ENCODE results near the gene WBP1. TPM values are rescaled to one million over a fixed set of nuclear protein-coding genes. Genes with fewer than 3 reads are reported as not detected.

The WBP1 gene
- 7.8 and 10.0 TPM in 2 replicates for polyA plus RNA-seq

DNA sequence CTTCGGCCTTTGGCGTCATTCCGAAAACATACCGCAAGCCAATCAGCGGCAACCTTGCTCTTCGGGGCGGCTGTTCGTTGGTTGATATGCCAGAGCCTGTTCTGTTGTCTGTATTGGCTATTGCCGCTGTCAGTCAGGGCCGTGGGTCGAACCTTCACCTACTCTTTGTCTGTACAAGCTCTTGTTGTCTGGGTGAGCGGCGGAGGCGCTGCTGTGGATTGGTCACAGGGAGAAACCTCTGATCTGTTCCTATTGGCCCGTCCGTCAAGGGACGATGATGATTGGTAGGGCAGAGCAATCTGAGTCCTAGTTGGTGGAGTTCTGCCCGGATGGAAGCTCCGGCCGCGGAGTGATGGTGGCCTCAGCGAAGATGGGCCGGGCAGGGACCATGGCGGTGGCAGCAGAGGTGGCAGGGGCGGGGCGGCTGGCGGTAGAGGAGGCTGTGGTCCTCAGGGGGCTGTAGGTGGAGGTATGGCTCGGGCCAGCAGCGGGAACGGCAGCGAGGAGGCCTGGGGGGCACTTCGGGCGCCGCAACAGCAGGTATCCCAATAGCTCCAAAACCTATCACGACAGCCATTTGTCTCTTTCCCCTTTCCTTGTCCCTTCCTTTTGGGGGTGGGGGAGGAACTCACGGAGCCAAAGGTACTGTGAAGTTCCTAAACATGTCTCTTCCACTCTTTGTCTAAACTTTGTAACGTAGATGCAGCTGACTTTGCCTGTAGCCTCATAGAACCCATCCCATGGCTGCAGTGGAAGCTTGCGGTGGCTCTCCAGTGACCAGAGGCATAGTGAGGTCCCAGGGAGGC, at the start of gene WBP1:
Gene WBP1 (plus strand): TSS at position 307 of the 806 bp plus-strand sequence. CDS start 165 bp downstream, at position 472.

DNA sequence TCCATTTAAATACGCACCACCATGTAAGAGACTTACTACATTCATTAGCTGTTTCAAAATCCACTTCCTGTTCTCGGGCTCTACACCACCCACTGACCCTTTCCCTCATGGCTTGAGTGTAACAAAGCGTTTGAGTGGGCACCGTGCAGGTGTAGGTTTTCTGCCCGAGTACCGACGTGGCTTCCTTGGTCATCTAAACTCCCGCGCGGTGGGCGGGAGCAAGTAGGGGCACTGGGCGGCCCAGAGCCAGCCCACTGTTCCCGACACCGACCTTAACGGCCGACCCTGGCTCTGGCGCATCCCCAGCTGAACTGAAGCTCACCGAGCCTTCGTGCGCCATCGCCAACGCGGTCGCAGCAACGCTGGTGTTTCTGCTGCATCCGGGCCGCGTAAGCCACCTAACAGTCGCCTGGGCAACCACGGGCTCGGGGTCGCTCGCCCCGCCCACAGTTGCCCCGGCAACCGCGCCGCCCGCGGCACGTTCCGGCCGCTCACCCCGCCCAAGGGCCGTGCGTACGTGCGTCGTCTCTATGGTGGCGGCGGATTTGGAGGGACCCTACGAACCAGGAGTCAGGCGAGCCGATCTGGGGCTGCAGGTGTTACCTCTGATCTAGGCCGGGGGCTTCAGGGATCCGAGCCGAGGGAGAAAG, 36.9 kb upstream of the WBP1 start, which contains the start of the genes C2orf81 and WDR54:
Gene C2orf81 (minus strand): TSS at position 399 of the 650 bp plus-strand sequence. CDS start 59 bp downstream, at position 340.
Gene WDR54 (plus strand): TSS at position 510 of the 650 bp plus-strand sequence. CDS start 424 bp downstream, outside the sequence.

DNA sequence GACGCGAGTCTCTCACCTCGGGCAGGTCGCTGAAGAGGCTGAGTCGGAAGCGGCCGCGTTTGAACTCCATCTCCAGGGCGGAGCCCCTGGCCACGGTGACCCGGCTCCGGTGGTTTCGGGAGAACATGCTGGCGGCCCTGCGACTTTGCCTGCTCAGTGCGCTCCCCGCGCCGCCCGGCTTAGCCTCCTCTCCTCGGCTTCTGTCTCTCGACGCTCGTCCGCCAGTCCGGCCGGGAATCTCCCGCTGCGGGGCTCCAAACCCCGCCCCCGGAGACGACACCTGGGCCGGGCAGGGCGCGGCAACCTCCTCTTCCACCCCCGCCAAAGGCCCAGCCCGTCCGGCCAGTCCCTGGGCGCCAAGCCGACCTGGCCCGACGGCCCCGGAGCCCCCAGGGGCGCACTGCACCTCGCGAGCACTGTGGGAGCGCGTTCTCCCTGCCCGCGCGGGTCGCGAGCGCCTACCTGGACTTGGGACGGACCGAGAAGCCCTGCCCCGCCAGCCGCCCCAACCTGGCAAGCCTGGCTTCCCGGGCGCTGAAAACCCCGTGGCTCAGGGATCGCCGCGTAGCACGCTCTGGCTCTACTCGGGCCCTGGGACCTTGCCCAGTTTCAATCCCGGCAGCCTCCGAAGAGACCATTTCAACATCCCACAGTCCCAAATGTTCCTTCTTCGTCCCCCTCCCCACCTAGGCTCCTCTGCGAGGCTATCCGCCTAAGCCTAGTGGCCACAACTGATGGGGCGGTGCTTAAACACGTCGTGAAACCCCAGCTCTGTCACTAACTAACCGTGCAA, 16.4 kb upstream of the WBP1 start, which contains the start of gene RTKN:
Gene RTKN (minus strand): TSS at position 248 of the 793 bp plus-strand sequence. CDS start 121 bp downstream, at position 127.

DNA sequence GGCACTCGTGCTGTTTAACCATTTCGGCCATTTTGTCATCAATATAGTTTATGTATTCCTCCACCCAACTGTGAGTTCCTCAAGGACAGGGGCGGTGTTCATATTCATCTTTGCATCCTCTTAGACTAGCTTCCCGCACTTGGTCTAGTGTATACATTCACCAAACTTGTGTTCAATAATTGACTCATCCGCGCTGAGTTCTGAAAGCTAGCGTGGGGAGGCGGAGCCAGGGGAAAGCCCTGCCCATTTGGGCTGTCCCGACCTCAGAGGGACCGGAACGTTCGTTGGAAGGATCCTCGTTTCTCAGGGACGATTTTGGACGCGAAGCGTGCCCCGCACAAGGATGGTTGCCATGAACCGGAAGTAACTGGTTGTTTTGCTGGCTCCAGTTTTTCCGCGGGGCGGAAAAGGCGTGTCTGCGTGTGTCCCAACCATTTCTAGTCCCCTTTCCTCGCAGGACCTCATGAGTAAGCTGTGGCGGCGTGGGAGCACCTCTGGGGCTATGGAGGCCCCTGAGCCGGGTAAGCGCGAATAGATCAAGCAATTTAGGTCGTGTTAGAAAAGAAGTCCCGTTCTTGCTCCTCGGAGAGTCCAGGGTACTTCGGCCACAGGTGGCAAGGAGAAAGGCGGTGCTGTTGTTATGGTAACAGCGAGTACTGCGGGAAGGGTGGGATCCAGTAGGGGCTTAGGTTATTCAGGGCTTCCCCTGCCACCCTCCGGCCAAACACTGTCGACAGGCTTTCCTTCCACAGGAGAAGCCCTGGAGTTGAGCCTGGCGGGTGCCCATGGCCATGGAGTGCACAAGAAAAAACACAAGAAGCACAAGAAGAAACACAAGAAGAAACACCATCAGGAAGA, 3.4 kb upstream of the WBP1 start, which contains the start of gene INO80B:
Gene INO80B (plus strand): TSS at position 434 of the 858 bp plus-strand sequence. CDS start 30 bp downstream, at position 464.

DNA sequence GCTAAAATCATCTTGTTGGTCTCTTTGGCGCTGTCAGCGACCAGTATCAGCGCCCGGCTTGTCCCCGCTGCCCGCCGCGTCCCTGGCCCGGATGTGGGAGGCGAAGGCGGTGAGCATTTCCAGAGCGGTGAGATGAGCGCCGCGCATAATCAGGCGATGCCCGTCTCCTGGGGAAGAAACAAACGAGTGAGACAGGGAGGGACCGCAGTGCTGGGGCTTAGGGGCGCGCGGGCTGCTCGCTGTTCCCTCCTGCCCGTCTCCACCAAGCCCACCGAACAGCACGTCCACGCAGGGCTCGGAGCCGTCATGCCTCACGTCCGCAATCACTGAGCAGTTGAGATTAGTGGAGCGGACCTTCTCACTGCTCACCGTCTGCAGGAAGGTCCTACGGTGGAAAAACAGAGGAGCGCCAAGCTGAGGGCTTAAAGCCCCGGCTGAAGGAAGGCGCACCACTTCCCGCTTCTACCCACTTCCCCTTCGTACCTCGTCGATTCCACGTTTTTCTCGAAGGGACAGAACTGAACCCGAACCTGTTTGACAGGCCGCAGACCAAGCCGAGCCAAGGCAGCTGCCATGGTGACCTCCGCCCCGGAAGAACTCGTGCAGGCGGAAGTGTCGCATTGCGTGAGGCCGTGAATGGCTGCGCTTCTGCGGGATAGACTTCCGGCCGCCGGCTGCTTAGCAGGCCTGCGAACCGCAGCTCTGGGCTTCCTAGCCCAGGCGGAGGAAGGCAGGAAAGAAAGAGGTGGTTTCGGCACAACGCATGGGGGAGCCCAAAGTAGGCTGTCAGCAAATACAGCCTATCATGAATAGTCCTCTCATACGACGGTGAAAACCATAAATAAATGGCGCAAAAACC, 14.1 kb downstream of the WBP1 start, which contains the start of gene MRPL53:
Gene MRPL53 (minus strand): TSS at position 595 of the 859 bp plus-strand sequence. CDS start 20 bp downstream, at position 575.

DNA sequence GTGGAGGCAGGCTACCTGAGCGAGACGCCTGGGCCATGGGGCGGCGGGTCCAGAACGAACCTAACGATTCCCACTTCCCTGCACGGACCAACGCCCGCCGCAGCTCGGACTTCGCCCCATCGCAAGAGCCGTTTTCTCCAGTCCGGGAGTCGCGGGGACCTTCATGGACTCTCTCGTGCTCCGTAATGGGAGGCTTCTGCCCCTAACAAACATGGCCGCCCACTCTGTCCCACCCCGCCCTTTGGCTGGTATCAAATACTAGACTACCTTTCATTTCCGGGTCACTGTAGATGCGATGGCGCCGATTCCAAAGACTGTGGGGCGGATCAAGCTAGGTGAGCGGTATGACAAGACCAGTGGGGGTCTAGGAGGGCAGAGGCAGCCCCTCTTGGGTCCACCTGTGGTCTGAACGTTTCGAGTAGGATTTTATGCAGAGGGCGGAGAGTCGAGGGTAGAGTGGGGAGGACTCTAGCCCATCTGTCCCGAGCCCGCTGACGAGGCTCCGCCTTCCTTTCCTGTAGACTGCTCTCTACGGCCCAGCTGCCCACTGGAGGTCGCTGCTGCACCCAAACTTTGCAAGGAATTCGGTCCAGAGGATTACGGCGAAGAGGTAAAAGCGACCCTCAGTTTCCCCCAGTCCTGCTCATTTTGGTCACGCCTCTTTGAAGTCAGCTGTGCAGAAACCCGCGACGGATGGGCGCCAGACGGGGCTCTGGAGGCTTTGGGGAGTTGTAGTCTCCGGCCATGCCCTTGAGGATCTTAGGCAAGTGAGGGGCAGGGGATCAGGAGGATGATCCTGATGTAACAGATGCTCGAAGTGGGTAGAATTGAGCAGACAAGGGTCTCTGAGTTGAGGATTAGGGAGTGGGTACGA, 24.8 kb downstream of the WBP1 start, which contains the start of the genes CCDC142 and TTC31:
Gene CCDC142 (minus strand): TSS at position 198 of the 874 bp plus-strand sequence. CDS start 161 bp downstream, at position 37.
Gene TTC31 (plus strand): TSS at position 281 of the 874 bp plus-strand sequence. CDS start 15 bp downstream, at position 296.

DNA sequence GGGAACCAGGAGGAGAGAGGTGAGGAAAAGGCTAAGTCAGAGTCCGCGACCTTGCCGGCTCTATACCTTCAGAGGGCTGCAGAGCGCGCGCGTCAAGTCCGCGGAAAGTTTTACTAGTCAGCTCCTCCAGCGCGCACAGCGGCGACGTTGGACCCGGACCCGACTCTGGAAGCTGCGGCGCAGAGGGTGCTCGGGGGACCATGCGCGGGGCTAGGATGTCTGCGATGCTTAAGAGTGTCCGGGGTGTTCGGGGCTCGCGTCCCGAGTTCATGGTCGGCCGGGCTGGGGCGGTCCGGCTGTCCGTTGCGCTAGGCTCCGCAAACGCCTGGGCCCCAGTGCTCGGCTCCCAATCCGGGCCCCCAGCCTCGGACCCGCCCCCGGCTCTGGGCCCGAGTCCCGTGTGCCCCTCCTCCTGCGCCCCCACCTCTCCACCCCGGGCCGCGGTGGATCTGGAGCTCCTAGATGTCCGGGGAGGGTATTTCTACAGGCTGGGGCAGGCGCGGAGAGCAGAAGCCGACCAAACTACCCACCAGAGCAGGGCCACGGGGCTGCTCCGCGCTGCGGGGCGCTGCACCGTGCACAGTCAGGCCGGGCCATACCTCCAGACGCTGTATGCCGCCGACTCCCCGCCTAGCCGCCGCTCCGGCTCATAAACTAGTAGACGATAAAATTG, 41.2 kb downstream of the WBP1 start, which contains the start of gene LBX2:
Gene LBX2 (minus strand): TSS at position 337 of the 673 bp plus-strand sequence. CDS start 66 bp downstream, at position 271.

DNA sequence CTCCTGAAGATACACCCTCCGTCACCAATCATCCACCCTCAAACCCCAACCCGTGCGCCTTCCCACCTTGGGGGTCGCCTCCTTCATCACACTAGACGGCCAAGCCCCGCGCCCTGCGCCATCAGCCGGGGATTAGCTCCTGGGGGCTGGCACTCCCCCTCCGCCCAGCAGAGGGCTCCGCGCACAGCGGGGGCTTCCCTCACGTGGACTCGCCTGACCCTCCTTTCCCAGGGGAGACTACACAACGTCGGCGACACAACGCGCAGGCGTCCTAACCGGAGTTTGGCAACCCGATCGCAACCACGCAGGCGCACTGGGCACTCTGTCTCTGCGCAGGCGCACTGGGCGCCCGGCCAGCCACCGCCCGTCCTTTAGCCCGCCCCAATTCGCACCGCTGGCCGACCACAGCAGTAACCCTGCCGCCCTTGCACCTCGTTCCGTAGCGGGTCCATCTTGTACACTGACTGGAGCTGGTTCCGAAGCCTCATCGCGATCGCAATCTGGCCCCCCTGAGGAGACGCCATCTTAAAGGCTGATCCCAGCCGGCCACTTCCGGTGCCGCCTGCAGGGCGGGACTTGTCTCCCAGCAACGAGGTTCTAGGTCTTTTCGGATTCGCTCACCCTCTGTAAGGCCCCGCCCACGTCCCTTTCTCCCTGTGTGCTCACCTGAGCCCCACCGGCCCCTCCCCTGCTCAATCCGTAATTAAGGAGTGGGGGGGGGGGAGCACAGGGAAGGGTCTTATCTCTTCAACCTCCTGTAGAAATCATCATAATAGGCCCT, 49.1 kb downstream of the WBP1 start, which contains the start of gene PCGF1:
Gene PCGF1 (minus strand): TSS at position 551 of the 781 bp plus-strand sequence. CDS start 27 bp downstream, at position 524.

Other genes with a start within 250 kb of the WBP1 start
- gene SLC4A5, start 115.0 kb upstream of the WBP1 start, polyA plus RNA-seq = not detected in 2 replicates
- 275 and 282 TPM in 2 replicates for gene DCTN1, start 78.1 kb upstream of the WBP1 start, polyA plus RNA-seq
- gene C2orf81, start 36.8 kb upstream of the WBP1 start, polyA plus RNA-seq = 0.14 and 0.58 TPM in 2 replicates
- 25.1 and 25.5 TPM in 2 replicates for gene WDR54, start 36.7 kb upstream of the WBP1 start, polyA plus RNA-seq
- gene RTKN, start 16.5 kb upstream of the WBP1 start, polyA plus RNA-seq = not detected in 2 replicates
- gene INO80B, start 3.4 kb upstream of the WBP1 start, polyA plus RNA-seq = 1.1 and 3.0 TPM in 2 replicates
- 0.62 and 4.3 TPM in 2 replicates for gene MOGS, start 6.9 kb downstream of the WBP1 start, polyA plus RNA-seq
- 43.3 and 56.2 TPM in 2 replicates for gene MRPL53, start 14.2 kb downstream of the WBP1 start, polyA plus RNA-seq
- gene CCDC142, start 24.6 kb downstream of the WBP1 start, polyA plus RNA-seq = 0.78 and 1.6 TPM in 2 replicates
- 0.66 and 0.83 TPM in 2 replicates for gene TTC31, start 24.6 kb downstream of the WBP1 start, polyA plus RNA-seq
- not detected in 2 replicates for gene LBX2, start 41.2 kb downstream of the WBP1 start, polyA plus RNA-seq
- 35.8 and 37.1 TPM in 2 replicates for gene PCGF1, start 49.3 kb downstream of the WBP1 start, polyA plus RNA-seq
- not detected in 2 replicates for gene TLX2, start 56.0 kb downstream of the WBP1 start, polyA plus RNA-seq
- 2.3 and 4.1 TPM in 2 replicates for gene DQX1, start 67.8 kb downstream of the WBP1 start, polyA plus RNA-seq
- 48.4 and 52.5 TPM in 2 replicates for gene AUP1, start 71.3 kb downstream of the WBP1 start, polyA plus RNA-seq
- 14.2 and 22.8 TPM in 2 replicates for gene HTRA2, start 71.5 kb downstream of the WBP1 start, polyA plus RNA-seq
- gene LOXL3, start 95.5 kb downstream of the WBP1 start, polyA plus RNA-seq = 1.7 TPM in 1 of 2 replicates, not detected in the other
- gene DOK1, start 96.3 kb downstream of the WBP1 start, polyA plus RNA-seq = not detected in 2 replicates
- gene M1AP, start 189.9 kb downstream of the WBP1 start, polyA plus RNA-seq = 0.56 and 8.3 TPM in 2 replicates
- gene SEMA4F, start 195.8 kb downstream of the WBP1 start, polyA plus RNA-seq = 1.7 and 4.3 TPM in 2 replicates

Measured in Purkinje cell (primary cell).